ENCODE measurements around the gene NCR2.

The NCR2 gene

DNA sequence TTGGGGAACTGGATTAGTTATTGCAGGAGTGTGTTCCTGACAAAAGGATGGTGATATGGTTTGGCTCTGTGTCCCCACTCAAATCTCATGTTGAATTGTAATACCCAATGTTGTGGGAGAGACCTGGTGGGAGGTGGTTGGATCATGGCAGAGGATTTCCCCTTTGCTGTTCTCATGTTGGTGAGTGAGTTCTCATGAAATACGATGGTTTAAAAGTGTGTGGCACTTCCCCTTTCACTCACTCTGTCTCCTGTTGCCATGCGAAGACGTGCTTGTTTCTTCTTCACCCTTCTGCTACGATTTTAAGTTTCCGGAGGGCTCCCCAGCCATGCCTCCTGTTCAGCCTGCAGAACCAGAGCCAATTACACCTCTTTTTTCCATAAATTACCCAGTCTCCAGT lies 32.8 kb upstream of the NCR2 start:
- Histone ChIP-seq H3K4me1 (ENCODE audit: control insufficient read depth, insufficient read depth, low read length) (no peaks in the 10 kb centered on the region), H3K9me3 (ENCODE audit: control insufficient read depth, insufficient read depth, low read depth, low read length) (no peaks in the 10 kb centered on the region), H3K36me3 (ENCODE audit: control insufficient read depth in 2 of 2, insufficient read depth in 1 of 2, low read length in 2 of 2) (no peaks in the 10 kb centered on the region), H3K27ac (ENCODE audit: extremely low read depth, low read depth, low read length) (no peak overlapping the region), H3K4me3 (ENCODE audit: low read depth, low read length) (no peak overlapping the region)
- ChIA-PET CTCF (no interaction called here), POLR2A (no interaction called here)
- TF ChIP-seq ZNF692 (tag by site-specific recombination; IDR thresholded peaks at IDR 0.05): no peak
- no peak for TF ChIP-seq ZNF394 (tag by site-specific recombination; IDR thresholded peaks at IDR 0.05; ENCODE audit: borderline replicate concordance)
- TF ChIP-seq, protein P1, sequence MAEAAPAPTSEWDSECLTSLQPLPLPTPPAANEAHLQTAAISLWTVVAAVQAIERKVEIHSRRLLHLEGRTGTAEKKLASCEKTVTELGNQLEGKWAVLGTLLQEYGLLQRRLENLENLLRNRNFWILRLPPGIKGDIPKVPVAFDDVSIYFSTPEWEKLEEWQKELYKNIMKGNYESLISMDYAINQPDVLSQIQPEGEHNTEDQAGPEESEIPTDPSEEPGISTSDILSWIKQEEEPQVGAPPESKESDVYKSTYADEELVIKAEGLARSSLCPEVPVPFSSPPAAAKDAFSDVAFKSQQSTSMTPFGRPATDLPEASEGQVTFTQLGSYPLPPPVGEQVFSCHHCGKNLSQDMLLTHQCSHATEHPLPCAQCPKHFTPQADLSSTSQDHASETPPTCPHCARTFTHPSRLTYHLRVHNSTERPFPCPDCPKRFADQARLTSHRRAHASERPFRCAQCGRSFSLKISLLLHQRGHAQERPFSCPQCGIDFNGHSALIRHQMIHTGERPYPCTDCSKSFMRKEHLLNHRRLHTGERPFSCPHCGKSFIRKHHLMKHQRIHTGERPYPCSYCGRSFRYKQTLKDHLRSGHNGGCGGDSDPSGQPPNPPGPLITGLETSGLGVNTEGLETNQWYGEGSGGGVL (tag by site-specific recombination; IDR thresholded peaks at IDR 0.05): no peak
- no peak for TF ChIP-seq ZNF48 (tag by site-specific recombination; IDR thresholded peaks at IDR 0.05)
- TF ChIP-seq ZNF121 (tag by site-specific recombination; IDR thresholded peaks at IDR 0.05): no peak
- no peak for TF ChIP-seq YY1 (tag by site-specific recombination; IDR thresholded peaks at IDR 0.05)
- TF ChIP-seq ZNF585B (tag by site-specific recombination; IDR thresholded peaks at IDR 0.05): no peak
- no peak for TF ChIP-seq ZNF350 (tag by site-specific recombination; IDR thresholded peaks at IDR 0.05)
- no peak for TF ChIP-seq ZBTB48 (tag by site-specific recombination; IDR thresholded peaks at IDR 0.05)
- TF ChIP-seq, protein P2, sequence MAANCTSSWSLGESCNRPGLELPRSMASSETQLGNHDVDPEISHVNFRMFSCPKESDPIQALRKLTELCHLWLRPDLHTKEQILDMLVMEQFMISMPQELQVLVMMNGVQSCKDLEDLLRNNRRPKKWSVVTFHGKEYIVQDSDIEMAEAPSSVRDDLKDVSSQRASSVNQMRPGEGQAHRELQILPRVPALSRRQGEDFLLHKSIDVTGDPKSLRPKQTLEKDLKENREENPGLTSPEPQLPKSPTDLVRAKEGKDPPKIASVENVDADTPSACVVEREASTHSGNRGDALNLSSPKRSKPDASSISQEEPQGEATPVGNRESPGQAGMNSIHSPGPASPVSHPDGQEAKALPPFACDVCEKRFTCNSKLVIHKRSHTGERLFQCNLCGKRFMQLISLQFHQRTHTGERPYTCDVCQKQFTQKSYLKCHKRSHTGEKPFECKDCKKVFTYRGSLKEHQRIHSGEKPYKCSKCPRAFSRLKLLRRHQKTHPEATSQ (tag by site-specific recombination; IDR thresholded peaks at IDR 0.05): no peak
- TF ChIP-seq OVOL3 (tag by site-specific recombination; IDR thresholded peaks at IDR 0.05): no peak
- TF ChIP-seq ZNF510 (tag by site-specific recombination; IDR thresholded peaks at IDR 0.05; ENCODE audit: insufficient replicate concordance): no peak

- POLR2A ChIA-PET: interaction anchor here (0.7 kb wide), 2 partner anchors 12 to 1137 kb away, joined by 3 to 6 read pairs; no protein-coding TSS in a partner anchor
Observed at GRCh38 chr6:41306187-41306854, 29.1 kb upstream of the NCR2 start.

More at GRCh38 chr6:41306187-41306854, 29.1 kb upstream of the NCR2 start:
- no peaks in the 10 kb centered on the region for H3K4me1 ChIP-seq (ENCODE audit: control insufficient read depth, insufficient read depth, low read length)
- no peak overlapping the region for H3K27ac ChIP-seq (ENCODE audit: extremely low read depth, low read depth, low read length)
- no peaks in the 10 kb centered on the region for H3K36me3 ChIP-seq (ENCODE audit: control insufficient read depth in 2 of 2, insufficient read depth in 1 of 2, low read length in 2 of 2)
- TF ChIP-seq ZNF654 (tag by site-specific recombination; IDR thresholded peaks at IDR 0.05; ENCODE audit: low read depth): peak; percentile 67
- TF ChIP-seq, protein P3, sequence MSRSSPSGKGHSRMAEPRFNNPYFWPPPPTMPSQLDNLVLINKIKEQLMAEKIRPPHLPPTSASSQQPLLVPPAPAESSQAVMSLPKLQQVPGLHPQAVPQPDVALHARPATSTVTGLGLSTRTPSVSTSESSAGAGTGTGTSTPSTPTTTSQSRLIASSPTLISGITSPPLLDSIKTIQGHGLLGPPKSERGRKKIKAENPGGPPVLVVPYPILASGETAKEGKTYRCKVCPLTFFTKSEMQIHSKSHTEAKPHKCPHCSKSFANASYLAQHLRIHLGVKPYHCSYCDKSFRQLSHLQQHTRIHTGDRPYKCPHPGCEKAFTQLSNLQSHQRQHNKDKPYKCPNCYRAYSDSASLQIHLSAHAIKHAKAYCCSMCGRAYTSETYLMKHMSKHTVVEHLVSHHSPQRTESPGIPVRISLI (tag by site-specific recombination; IDR thresholded peaks at IDR 0.05): peak; percentile 81; the same call in 1 of the 2 replicates
- no peak for TF ChIP-seq TRIM28 (IDR thresholded peaks at IDR 0.05; ENCODE audit: borderline replicate concordance, low read length)
- no peak for TF ChIP-seq KLF1 (tag by site-specific recombination; IDR thresholded peaks at IDR 0.05)
- TF ChIP-seq KLF9 (tag by site-specific recombination; IDR thresholded peaks at IDR 0.05; ENCODE audit: low read depth): no peak
- no peak for TF ChIP-seq ZNF645 (tag by site-specific recombination; IDR thresholded peaks at IDR 0.05)
- TF ChIP-seq ZNF248 (tag by site-specific recombination; IDR thresholded peaks at IDR 0.05): no peak
- TF ChIP-seq YY1 (tag by site-specific recombination; IDR thresholded peaks at IDR 0.05): no peak
- 0 out of 2 replicates have a peak, but pooled peaks have one; percentile 17 for TF ChIP-seq ZNF660 (tag by site-specific recombination; IDR thresholded peaks at IDR 0.05)
- TF ChIP-seq ZFHX2 (tag by site-specific recombination; conservative IDR thresholded peaks at IDR 0.05): 0 out of 2 replicates have a peak, but pooled peaks have one; percentile 44
- H3K9me3 ChIP-seq (ENCODE audit: control insufficient read depth, insufficient read depth, low read depth, low read length): no peaks in the 10 kb centered on the region
- H3K4me3 ChIP-seq (ENCODE audit: low read depth, low read length): no peak overlapping the region
- CTCF ChIA-PET: interaction anchor here (0.6 to 10.4 kb wide), 43 partner anchors 8 to 1831 kb away, joined by 3 to 177 read pairs (median 4); no protein-coding TSS in a partner anchor

Data from HEK293 (cell line).